Endothelial cell of umbilical vein (primary cell): ENCODE measurements around the gene KRT33A. TPM values are rescaled to one million over a fixed set of nuclear protein-coding genes. Genes with fewer than 3 reads are reported as not detected.

Source experiments
- BruUV-seq: library from RNA; stranded (reverse); fragments of 400-500 nt; replicated peaks from 2 replicates; lab custom pipeline; 2021; lab: Mats Ljungman, UMichigan
- CTCF ChIA-PET: fragments of 300-600, 350-600 bp; sonication (Branson Sonifier 250); formaldehyde crosslinking; loops from one replicate; lab custom pipeline; 2021; ENCODE audit warnings: antibody characterized with exemption, inconsistent platforms; lab: Charles Lee
- POLR2A ChIA-PET: fragments of 300-600, 350-600 bp; sonication (Branson Sonifier 250); formaldehyde crosslinking; loops from one replicate; lab custom pipeline; 2021; ENCODE audit warnings: antibody characterized with exemption, inconsistent platforms; lab: Charles Lee
- DNase-seq: peaks from one replicate; pipeline ENCODE4 v3.0.0-alpha.2; 2011; ENCODE audit warnings: low read depth, low spot score
- FAIRE-seq: peaks from 2 replicates; lab custom pipeline; 2011; peaks lifted over from hg19 to GRCh38; lab: Jason Lieb, UNC
- H2AFZ ChIP-seq: 2 replicates; pipeline ENCODE4 v1.6.0; 2012; ENCODE audit warnings: low read depth, low read length, control low read depth, inconsistent platforms
- H3K27ac ChIP-seq: 2 replicates; pipeline ENCODE4 v1.5.1; 2011; ENCODE audit warnings: low read depth, mild to moderate bottlenecking, control low read depth, low read length, moderate library complexity; ENCODE audit not compliant: insufficient read depth
- H3K27me3 ChIP-seq, 2 experiments: 2 replicates each; pipeline versions ENCODE4 v1.6.0 to v1.6.1; 2011; ENCODE audit warnings: low read length in 2 of 2, mixed read lengths in 1 of 2; ENCODE audit not compliant: control insufficient read depth in 2 of 2, insufficient read depth in 2 of 2
- H3K36me3 ChIP-seq, 2 experiments: 2 replicates in 1 of 2; 3 replicates in 1 of 2; pipeline ENCODE4 v1.5.1; 2011; ENCODE audit warnings: low read length in 2 of 2, mild to moderate bottlenecking in 1 of 2, moderate library complexity in 1 of 2; ENCODE audit not compliant: control insufficient read depth in 2 of 2, insufficient read depth in 2 of 2; ENCODE audit errors: extremely low read depth in 1 of 2
- H3K4me1 ChIP-seq: 3 replicates; pipeline ENCODE4 v1.5.1; 2011; ENCODE audit warnings: mild to moderate bottlenecking, low read length; ENCODE audit not compliant: control insufficient read depth, insufficient read depth; ENCODE audit errors: extremely low read depth
- H3K4me2 ChIP-seq: 2 replicates; pipeline ENCODE4 v1.6.1; 2011; ENCODE audit warnings: low read length, control low read depth, mixed read lengths; ENCODE audit not compliant: insufficient read depth
- H3K4me3 ChIP-seq, 3 experiments: fragments of 200-600 bp in 1 of 3; sonication (generic), shearing (Covaris generic) in 1 of 3; replicated peaks in 1 of 3; 2 replicates each; pipeline ENCODE4 v1.5.1; 2011 to 2016; ENCODE audit warnings: control low read depth in 3 of 3, low read length in 3 of 3, mild to moderate bottlenecking in 2 of 3, inconsistent platforms in 1 of 3, low read depth in 1 of 3, moderate library complexity in 1 of 3; ENCODE audit not compliant: insufficient read depth in 1 of 3
- H3K79me2 ChIP-seq: 2 replicates; pipeline ENCODE4 v1.6.0; 2012; ENCODE audit warnings: low read length, inconsistent platforms; ENCODE audit not compliant: control insufficient read depth, insufficient read depth
- H3K9ac ChIP-seq: replicated peaks from 2 replicates; pipeline ENCODE3; 2011; ENCODE audit warnings: low read length, control low read depth; ENCODE audit not compliant: insufficient read depth; ENCODE audit errors: extremely low read depth
- H3K9me1 ChIP-seq: replicated peaks from 3 replicates; pipeline ENCODE4 v1.6.0; 2011; ENCODE audit warnings: mild to moderate bottlenecking, low read length; ENCODE audit not compliant: control insufficient read depth, insufficient read depth; ENCODE audit errors: extremely low read depth
- H3K9me3 ChIP-seq: replicated peaks from 2 replicates; pipeline ENCODE4 v1.5.1; 2012; ENCODE audit warnings: low read length, inconsistent platforms; ENCODE audit not compliant: control insufficient read depth, insufficient read depth
- H4K20me1 ChIP-seq: replicated peaks from 2 replicates; pipeline ENCODE3; 2011; ENCODE audit warnings: mild to moderate bottlenecking, low read length; ENCODE audit not compliant: control insufficient read depth, insufficient read depth; ENCODE audit errors: extremely low read depth
- CTCF ChIP-seq, 2 donors: IDR thresholded peaks; 1 replicate in 1 of 2; 2 replicates in 1 of 2; pipeline ENCODE4 v1.5.1; 2011; ENCODE audit warnings: low read length in 2 of 2, mild to moderate bottlenecking in 2 of 2, moderate library complexity in 2 of 2, control low read depth in 1 of 2, inconsistent platforms in 1 of 2, low read depth in 1 of 2; ENCODE audit not compliant: insufficient read depth in 1 of 2; ENCODE audit errors: extremely low read depth in 1 of 2
- EZH2 ChIP-seq: IDR thresholded peaks from 2 replicates; pipeline ENCODE4 v1.6.1; 2012; ENCODE audit warnings: borderline replicate concordance, low read depth, mild to moderate bottlenecking, moderate library complexity, low read length, inconsistent platforms; ENCODE audit not compliant: severe bottlenecking
- FOS ChIP-seq: IDR thresholded peaks from 2 replicates; pipeline ENCODE4 v1.6.1; 2011; ENCODE audit warnings: mild to moderate bottlenecking, low read length, moderate library complexity, borderline replicate concordance; ENCODE audit not compliant: insufficient read depth
- GATA2 ChIP-seq: IDR thresholded peaks from 2 replicates; pipeline ENCODE4 v1.7.0; 2011; ENCODE audit warnings: low read depth, mild to moderate bottlenecking, moderate library complexity, mixed read lengths, low read length; ENCODE audit not compliant: insufficient read length, insufficient read depth
- JUN ChIP-seq: IDR thresholded peaks from 2 replicates; pipeline ENCODE4 v1.6.1; 2011; ENCODE audit warnings: borderline replicate concordance, low read depth; ENCODE audit not compliant: insufficient read length, insufficient read depth
- MAX ChIP-seq: IDR thresholded peaks from 2 replicates; pipeline ENCODE4 v1.6.1; 2011; ENCODE audit not compliant: insufficient read depth, insufficient read length
- POLR2AphosphoS5 ChIP-seq: IDR thresholded peaks from 2 replicates; pipeline ENCODE4 v1.6.1; 2012; ENCODE audit warnings: low read depth, mild to moderate bottlenecking, control low read depth, low read length, moderate library complexity; ENCODE audit not compliant: insufficient read depth
- dilution Hi-C: fragments of 300-500 bp; cut with MboI; formaldehyde crosslinking; loops from one replicate; pipeline ENCODE4 v1.15.0; 2019; ENCODE audit warnings: low sequenced_read_pairs; ENCODE audit not compliant: extremely low pct_ligation_motif_present
- intact Hi-C: fragments of 100-400 bp; cut with micrococcal nuclease; formaldehyde crosslinking; loops from one replicate; pipeline ENCODE4 v1.10.0; 2022
- polyA plus RNA-seq, 4 experiments: library from polyadenylated mRNA; depleted of rRNA in 3 of 4; stranded (reverse) in 3 of 4; unstranded in 1 of 4; fragments of >200 nt; gene quantifications; 2 replicates each; pipeline versions ENCODE4 v1.2.1 to v1.2.3, GENCODE V29; 2011 to 2012; ENCODE audit warnings: missing spikeins in 1 of 4
- total RNA-seq: library from RNA; stranded (reverse); gene quantifications from 2 replicates; pipeline ENCODE4 v1.2.3, GENCODE V29; 2021

KRT33A gene
- total and polyA plus RNA-seq, 2 donors (not counting 3 experiments of a cell fraction or from before 2014, with no cell fraction given) = not detected

GRCh38 chr17:41360296-41360995, 9.8 kb upstream of the KRT33A start:
- Histone ChIP-seq H3K9me3 (no peaks in the 10 kb centered on the region), H3K27ac (no peak overlapping the region), H3K27me3 (peaks cover 0 to 4% of the 10 kb centered on the region in 2 experiments), H2AFZ (no peak overlapping the region), H3K9ac (no peak overlapping the region), H3K79me2 (no peaks in the 10 kb centered on the region), H4K20me1 (no peaks in the 10 kb centered on the region), H3K9me1 (no peaks in the 10 kb centered on the region), H3K36me3 (no peaks in the 10 kb centered on the region), H3K4me1 (no peaks in the 10 kb centered on the region), H3K4me2 (no peak overlapping the region), H3K4me3 (no peak overlapping the region)
- DNase-seq (no peak), FAIRE-seq (no peak)
- dilution Hi-C loops (no loop called here), intact Hi-C loops (no loop called here)
- ChIA-PET CTCF (no interaction called here), POLR2A (no interaction called here)
- TF ChIP-seq GATA2 (no peak), JUN (no peak), FOS (no peak), MAX (no peak), POLR2AphosphoS5 (no peak), CTCF (IDR thresholded peaks at IDR 0.05; ENCODE audit: extremely low read depth in 1 of 2, insufficient read depth in 1 of 2, low read depth in 1 of 2, low read length in 2 of 2) (no peak), EZH2 (no peak)
- BruUV-seq = no TSS peak
